Smooth muscle cell of the umbilical artery (primary cell): Measurements from ENCODE around the gene MYL12A. TPM values are rescaled to one million over a fixed set of nuclear protein-coding genes. Genes with fewer than 3 reads are reported as not detected.

Experiments used
- total RNA-seq: library from RNA; depleted of rRNA; stranded (reverse); fragments of >200 nt; gene quantifications from 2 replicates; pipeline ENCODE4 v1.2.3, GENCODE V29; 2014

Gene MYL12A
- 830 and 922 TPM in 2 replicates for total RNA-seq

DNA sequence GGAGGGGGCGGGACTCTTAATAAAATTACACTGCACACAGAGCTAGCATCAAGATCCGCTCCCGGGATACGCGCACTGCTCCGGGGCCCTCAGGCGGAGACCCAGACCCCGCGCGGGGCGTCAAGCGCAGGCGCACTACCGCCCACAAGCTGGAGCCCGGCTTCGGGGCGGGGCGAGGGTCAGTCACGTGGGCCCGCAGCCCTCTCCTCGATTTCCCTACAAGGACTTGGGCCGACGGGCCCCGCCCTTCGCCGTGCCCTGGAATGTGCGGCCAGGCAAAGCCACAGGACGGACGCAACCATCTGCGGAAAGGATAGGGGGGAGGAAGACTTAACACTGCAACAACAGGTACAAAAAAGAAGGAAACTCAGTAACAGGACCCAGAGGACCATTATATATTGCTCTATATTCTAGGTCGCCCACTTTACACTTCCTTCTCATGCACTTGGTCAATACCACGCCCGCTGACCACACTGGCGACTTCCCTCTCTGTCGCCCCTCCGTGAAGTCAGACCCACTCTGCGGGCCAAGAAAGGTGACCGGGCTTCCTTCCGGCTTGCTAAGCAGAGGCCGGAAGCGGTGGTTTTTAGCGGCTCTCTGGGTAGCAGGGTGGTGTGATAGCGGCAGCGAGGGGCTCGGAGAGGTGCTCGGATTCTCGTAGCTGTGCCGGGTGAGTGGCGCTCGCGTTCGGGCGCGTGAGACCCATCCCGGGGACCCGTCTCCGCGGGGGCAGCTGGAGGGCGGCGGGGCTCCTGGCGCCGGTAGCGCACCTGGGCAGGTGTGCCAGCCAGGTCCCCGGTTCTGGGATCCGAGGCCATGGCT is at the start of gene MYL12A:
Gene MYL12A, plus strand, starts transcription at position 562 of the 822 bp plus-strand sequence. CDS start 5,447 bp downstream, outside the sequence.

GRCh38 chr18:3219631-3220335 is 27.8 kb upstream of the MYL12A start, which contains the start of gene MYOM1:
Gene MYOM1 (minus strand): TSS chr18:3219968. CDS start chr18:3215223, 4,745 bp downstream.

DNA sequence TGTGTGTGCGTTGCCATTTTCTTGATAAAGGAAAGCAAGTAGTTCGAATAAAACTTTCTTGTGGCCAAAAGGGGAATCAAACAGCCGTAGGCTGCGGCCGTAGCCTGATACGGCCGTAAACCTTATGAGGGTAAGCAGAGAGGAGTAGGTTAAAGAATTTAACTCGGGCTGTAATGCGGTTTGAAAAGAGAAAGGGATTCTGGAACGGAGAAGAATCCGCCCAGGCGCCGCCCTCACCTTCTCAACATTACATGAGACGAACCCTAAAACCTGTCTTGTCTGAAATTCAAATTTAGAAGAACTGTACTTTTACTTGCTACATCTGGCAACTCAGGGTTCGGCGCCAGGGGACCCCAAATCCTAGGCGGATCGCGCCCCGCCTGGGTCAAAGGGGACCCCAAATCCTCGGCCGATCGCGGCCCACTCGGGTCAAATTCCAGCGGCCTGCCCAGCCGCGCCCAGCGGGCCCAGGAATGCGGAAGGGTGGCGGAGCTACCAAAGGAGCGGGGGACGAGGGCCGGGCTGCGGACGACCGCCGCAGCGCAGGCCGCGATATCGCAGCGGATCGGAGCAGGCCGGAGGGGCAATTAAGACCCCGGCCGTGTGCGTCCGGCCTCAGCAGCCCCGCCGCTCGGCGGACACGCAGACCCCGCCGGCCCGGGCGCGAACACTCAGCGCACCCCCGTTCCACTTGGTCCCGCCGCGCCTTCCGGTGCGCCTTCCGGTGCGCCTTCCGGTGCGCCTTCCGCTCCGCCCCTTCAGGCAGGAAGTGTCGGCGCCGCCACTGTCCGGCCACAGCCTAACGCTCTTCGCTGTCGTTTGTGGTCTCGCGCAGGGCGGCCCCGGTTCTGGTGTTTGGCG is 14.0 kb downstream of the MYL12A start, which contains the start of gene MYL12B:
Gene MYL12B, plus strand, starts transcription at position 761 of the 861 bp plus-strand sequence. CDS start 10,766 bp downstream, outside the sequence.

Other genes starting within 250 kb of the MYL12A start
- 33.6 and 44.5 TPM in 2 replicates for gene LPIN2, start 234.7 kb upstream of the MYL12A start, total RNA-seq
- 2.4 and 3.0 TPM in 2 replicates for gene MYOM1, start 27.8 kb upstream of the MYL12A start, total RNA-seq
- 372 and 376 TPM in 2 replicates for gene MYL12B, start 14.3 kb downstream of the MYL12A start, total RNA-seq
- gene TGIF1, start 202.4 kb downstream of the MYL12A start, total RNA-seq = 129 and 143 TPM in 2 replicates